Measurements from ENCODE around the gene USP47.

- TF ChIP-seq EZH2 (IDR thresholded peaks at IDR 0.05; ENCODE audit: low read depth) = no peak
- TF ChIP-seq CTCF (conservative IDR thresholded peaks at IDR 0.05) = no peak
Observed at GRCh38 chr11:11860103-11860979, 18.6 kb downstream of the USP47 start.

Measured in PC-9 (cell line).